ENCODE measurements around the gene CNPY1.

The CNPY1 gene

GRCh38 chr7:155584763-155585531 lies 38.6 kb upstream of the CNPY1 start:
- no peak for DNase-seq (ENCODE audit: extremely low spot score)
- TF ChIP-seq, protein P1, sequence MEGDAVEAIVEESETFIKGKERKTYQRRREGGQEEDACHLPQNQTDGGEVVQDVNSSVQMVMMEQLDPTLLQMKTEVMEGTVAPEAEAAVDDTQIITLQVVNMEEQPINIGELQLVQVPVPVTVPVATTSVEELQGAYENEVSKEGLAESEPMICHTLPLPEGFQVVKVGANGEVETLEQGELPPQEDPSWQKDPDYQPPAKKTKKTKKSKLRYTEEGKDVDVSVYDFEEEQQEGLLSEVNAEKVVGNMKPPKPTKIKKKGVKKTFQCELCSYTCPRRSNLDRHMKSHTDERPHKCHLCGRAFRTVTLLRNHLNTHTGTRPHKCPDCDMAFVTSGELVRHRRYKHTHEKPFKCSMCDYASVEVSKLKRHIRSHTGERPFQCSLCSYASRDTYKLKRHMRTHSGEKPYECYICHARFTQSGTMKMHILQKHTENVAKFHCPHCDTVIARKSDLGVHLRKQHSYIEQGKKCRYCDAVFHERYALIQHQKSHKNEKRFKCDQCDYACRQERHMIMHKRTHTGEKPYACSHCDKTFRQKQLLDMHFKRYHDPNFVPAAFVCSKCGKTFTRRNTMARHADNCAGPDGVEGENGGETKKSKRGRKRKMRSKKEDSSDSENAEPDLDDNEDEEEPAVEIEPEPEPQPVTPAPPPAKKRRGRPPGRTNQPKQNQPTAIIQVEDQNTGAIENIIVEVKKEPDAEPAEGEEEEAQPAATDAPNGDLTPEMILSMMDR (IDR thresholded peaks at IDR 0.05; ENCODE audit: control extremely low read depth, extremely low read depth, low read depth, missing control alignments), result no peak
- ChIA-PET CTCF (interaction anchor here (4.5 kb wide), 1 partner anchor 13 kb away, joined by 36 read pairs; no protein-coding TSS in a partner anchor), POLR2A (no interaction called here)

DNA sequence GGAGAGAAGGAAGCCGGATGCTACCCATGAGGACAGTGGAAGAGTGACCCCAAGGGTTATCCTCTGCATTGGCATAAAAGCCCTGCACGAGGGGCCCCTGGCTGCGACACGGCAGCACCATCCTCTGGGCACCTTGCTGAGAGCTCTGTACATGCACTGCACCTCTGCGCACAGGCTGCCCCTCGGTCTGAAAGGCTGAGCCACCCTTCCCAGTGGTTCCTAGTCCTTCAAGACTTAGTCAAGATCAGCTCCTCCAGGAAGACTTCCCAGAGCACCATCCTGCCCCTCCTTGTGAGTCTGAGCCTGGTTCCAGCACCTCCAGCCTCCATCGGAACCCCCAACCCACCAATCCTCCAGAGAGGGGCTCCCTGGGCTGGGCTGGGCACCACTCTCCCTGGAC lies 37.9 kb upstream of the CNPY1 start:
- CTCF ChIA-PET, result interaction anchor here (4.5 kb wide), 1 partner anchor 14 kb away, joined by 36 read pairs; no protein-coding TSS in a partner anchor
- TF ChIP-seq, protein P1 (IDR thresholded peaks at IDR 0.05; ENCODE audit: control extremely low read depth, extremely low read depth, low read depth, missing control alignments), result no peak
- DNase-seq (ENCODE audit: extremely low spot score), result no peak
- POLR2A ChIA-PET, result no interaction called here

- ChIA-PET CTCF (interaction anchor here (1.2 to 4.5 kb wide), 2 partner anchors 10 to 15 kb away, joined by 4 to 36 read pairs; no protein-coding TSS in a partner anchor), POLR2A (no interaction called here)
- TF ChIP-seq, protein P1 (IDR thresholded peaks at IDR 0.05; ENCODE audit: control extremely low read depth, extremely low read depth, low read depth, missing control alignments), result no peak
- no peak for DNase-seq (ENCODE audit: extremely low spot score)
These were observed 37.3 kb upstream of the CNPY1 start for GRCh38 chr7:155583636-155584035.

- no peak for DNase-seq (ENCODE audit: extremely low spot score)
- CTCF ChIA-PET, result interaction anchor here (1.7 kb wide), 1 partner anchor 17 kb away, joined by 9 read pairs; no protein-coding TSS in a partner anchor
- TF ChIP-seq, protein P1 (IDR thresholded peaks at IDR 0.05; ENCODE audit: control extremely low read depth, extremely low read depth, low read depth, missing control alignments), result no peak
- POLR2A ChIA-PET, result no interaction called here
These were observed 35.6 kb upstream of the CNPY1 start for GRCh38 chr7:155581954-155582353.

- CTCF ChIA-PET, result interaction anchor here (1.7 kb wide), 1 partner anchor 17 kb away, joined by 9 read pairs; no protein-coding TSS in a partner anchor
- POLR2A ChIA-PET, result no interaction called here
- TF ChIP-seq, protein P1 (IDR thresholded peaks at IDR 0.05; ENCODE audit: control extremely low read depth, extremely low read depth, low read depth, missing control alignments), result no peak
- no peak for DNase-seq (ENCODE audit: extremely low spot score)
These were observed 34.9 kb upstream of the CNPY1 start for GRCh38 chr7:155581107-155581830.

- TF ChIP-seq, protein P1 (IDR thresholded peaks at IDR 0.05; ENCODE audit: control extremely low read depth, extremely low read depth, low read depth, missing control alignments), result no peak
- ChIA-PET CTCF (interaction anchor here (1.7 kb wide), 1 partner anchor 18 kb away, joined by 9 read pairs; no protein-coding TSS in a partner anchor), POLR2A (no interaction called here)
- DNase-seq (ENCODE audit: extremely low spot score), result no peak
These were observed 34.0 kb upstream of the CNPY1 start for GRCh38 chr7:155580367-155580766.

Data from GM10248 (cell line).